ENCODE data around the gene ZNF544. TPM values are rescaled to one million over a fixed set of nuclear protein-coding genes. Genes with fewer than 3 reads are reported as not detected.

Gene ZNF544
- total RNA-seq: 58.0 and 70.1 TPM in 2 replicates

GRCh38 chr19:58228585-58229254 lies at the start of gene ZNF544:
ZNF544 (plus strand) TSS chr19:58228914; CDS start chr19:58244024, 15,110 bp downstream.

GRCh38 chr19:58182989-58183816 lies 45.5 kb upstream of the ZNF544 start, which contains the start of gene ZNF274:
ZNF274 (plus strand) TSS chr19:58183061; CDS start chr19:58183966, 905 bp downstream.

GRCh38 chr19:58278541-58279041 lies 49.9 kb downstream of the ZNF544 start, which contains the start of gene ZNF8:
ZNF8 (plus strand) TSS chr19:58278955; CDS start chr19:58279082, 127 bp downstream.

GRCh38 chr19:58305065-58305931 lies 76.6 kb downstream of the ZNF544 start, which contains the start of gene ERVK3-1:
ERVK3-1 (plus strand) TSS chr19:58305377; CDS start chr19:58312169, 6,792 bp downstream.

Other genes starting within 250 kb of the ZNF544 start
- 13.9 and 14.7 TPM in 2 replicates for gene ZNF606, start 226.1 kb upstream of the ZNF544 start, total RNA-seq
- under 0.01 TPM in 1 of 2 replicates, not detected in the other for gene ZSCAN1, start 194.9 kb upstream of the ZNF544 start, total RNA-seq
- 1.5 and 1.7 TPM in 2 replicates for gene ZNF135, start 169.6 kb upstream of the ZNF544 start, total RNA-seq
- 44.1 and 55.2 TPM in 2 replicates for gene ZSCAN18, start 130.7 kb upstream of the ZNF544 start, total RNA-seq
- 10.1 and 13.6 TPM in 2 replicates for gene ZNF329, start 78.1 kb upstream of the ZNF544 start, total RNA-seq
- 25.8 and 30.3 TPM in 2 replicates for gene ZNF274, start 45.9 kb upstream of the ZNF544 start, total RNA-seq
- gene ZNF8, start 50.0 kb downstream of the ZNF544 start, total RNA-seq: 3.9 and 4.3 TPM in 2 replicates
- gene ERVK3-1, start 76.5 kb downstream of the ZNF544 start, total RNA-seq: 25.8 and 30.4 TPM in 2 replicates
- gene ZSCAN22, start 98.1 kb downstream of the ZNF544 start, total RNA-seq: 2.2 and 2.6 TPM in 2 replicates
- gene A1BG, start 124.6 kb downstream of the ZNF544 start, total RNA-seq: 4.8 TPM in 1 of 2 replicates, not detected in the other
- gene ZNF497, start 133.8 kb downstream of the ZNF544 start, total RNA-seq: 1.9 and 2.1 TPM in 2 replicates
- gene ZNF837, start 152.1 kb downstream of the ZNF544 start, total RNA-seq: 1.9 and 6.6 TPM in 2 replicates
- 3,310 and 4,284 TPM in 2 replicates for gene RPS5, start 158.4 kb downstream of the ZNF544 start, total RNA-seq
- gene RNF225, start 166.7 kb downstream of the ZNF544 start, total RNA-seq: 0.48 and 3.0 TPM in 2 replicates
- gene ZNF584, start 179.7 kb downstream of the ZNF544 start, total RNA-seq: 10.6 and 10.9 TPM in 2 replicates
- 4.0 and 5.5 TPM in 2 replicates for gene ZNF132, start 211.2 kb downstream of the ZNF544 start, total RNA-seq
- gene ZNF324B, start 222.7 kb downstream of the ZNF544 start, total RNA-seq: 8.1 and 10.4 TPM in 2 replicates
- 8.3 and 15.4 TPM in 2 replicates for gene ZNF324, start 238.2 kb downstream of the ZNF544 start, total RNA-seq
- gene ZNF446, start 247.4 kb downstream of the ZNF544 start, total RNA-seq: 4.3 and 4.7 TPM in 2 replicates